GM10266 (cell line): ENCODE measurements around the gene FKBP5.
"Not testable (repeated sequence)": the region's sequence is repeated elsewhere in the genome, so short reads cannot be mapped to it uniquely, and the experiment has no call there.

ENCODE experiments used
- DNase-seq: peaks from one replicate; pipeline ENCODE4 v3.0.0; 2012; ENCODE audit errors: extremely low spot score
- CTCF ChIP-seq: IDR thresholded peaks from 2 replicates; pipeline ENCODE4 v1.5.1; 2012; ENCODE audit warnings: mild to moderate bottlenecking, low read depth; ENCODE audit not compliant: control insufficient read depth, insufficient read depth; ENCODE audit errors: missing control alignments

The FKBP5 gene

GRCh38 chr6:35677456-35677855 lies 11.3 kb downstream of the FKBP5 start:
- no peak for TF ChIP-seq CTCF
- DNase-seq, result no peak

GRCh38 chr6:35675871-35676459 lies 12.8 kb downstream of the FKBP5 start:
- TF ChIP-seq CTCF, result no peak
- no peak for DNase-seq

- no peak for DNase-seq
- TF ChIP-seq CTCF, result no peak
These were observed 14.1 kb downstream of the FKBP5 start for GRCh38 chr6:35674594-35674993.

GRCh38 chr6:35673755-35674154 lies 15.0 kb downstream of the FKBP5 start:
- TF ChIP-seq CTCF, result no peak
- no peak for DNase-seq

- DNase-seq, result not testable (repeated sequence)
These were observed 15.4 kb downstream of the FKBP5 start for GRCh38 chr6:35673284-35673666.

GRCh38 chr6:35670453-35670852 lies 18.3 kb downstream of the FKBP5 start:
- DNase-seq, result not testable (repeated sequence)

- no peak for DNase-seq
- no peak for TF ChIP-seq CTCF
These were observed 19.2 kb downstream of the FKBP5 start for GRCh38 chr6:35669451-35670045.

GRCh38 chr6:35668744-35669450 lies 19.8 kb downstream of the FKBP5 start:
- TF ChIP-seq CTCF, result no peak
- no peak for DNase-seq
